HG02840 (cell line): Measurements from ENCODE around the gene MAP3K4.
A peak's percentile ranks its signal among the peaks of the same experiment; 100 is the strongest.

ENCODE experiments used
- ATAC-seq: cut with Tn5 transposase; IDR thresholded peaks from one replicate; pipeline ENCODE4 v1.9.1; 2021; ENCODE audit warnings: mild to moderate bottlenecking, moderate library complexity, moderate number of reproducible peaks; ENCODE audit not compliant: unreplicated experiment, low FRiP score

The MAP3K4 gene

DNA sequence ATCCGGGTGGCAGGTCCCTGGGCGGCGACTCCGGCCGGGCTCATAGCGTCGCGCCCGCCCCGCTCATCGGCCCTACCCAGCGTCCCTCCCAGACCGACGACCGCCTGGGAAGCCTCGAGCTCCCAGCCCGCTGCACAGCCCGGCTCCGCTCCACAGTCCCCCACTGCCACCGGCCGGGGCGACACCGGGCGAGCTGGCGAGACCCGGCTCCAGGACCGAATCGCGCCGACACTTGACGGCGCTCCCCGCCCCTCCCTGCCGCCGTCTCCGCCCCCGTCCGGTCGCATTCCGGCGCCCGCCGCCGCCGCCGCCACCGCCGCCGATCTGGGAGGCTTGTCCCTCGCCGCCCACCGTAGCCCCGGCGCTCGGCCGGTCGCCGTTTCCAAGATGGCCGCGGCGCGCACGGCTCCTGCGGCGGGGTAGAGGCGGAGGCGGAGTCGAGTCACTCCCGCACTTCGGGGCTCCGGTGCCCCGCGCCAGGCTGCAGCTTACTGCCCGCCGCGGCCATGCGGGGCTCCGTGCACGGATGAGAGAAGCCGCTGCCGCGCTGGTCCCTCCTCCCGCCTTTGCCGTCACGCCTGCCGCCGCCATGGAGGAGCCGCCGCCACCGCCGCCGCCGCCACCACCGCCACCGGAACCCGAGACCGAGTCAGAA is at the start of gene MAP3K4:
MAP3K4 (plus strand) TSS at position 364 of the 655 bp plus-strand sequence; CDS start at position 527, 163 bp downstream.
- ATAC-seq = peak; percentile 76

GRCh38 chr6:160943997-160944396 is 47.6 kb upstream of the MAP3K4 start:
- ATAC-seq = no peak

DNA sequence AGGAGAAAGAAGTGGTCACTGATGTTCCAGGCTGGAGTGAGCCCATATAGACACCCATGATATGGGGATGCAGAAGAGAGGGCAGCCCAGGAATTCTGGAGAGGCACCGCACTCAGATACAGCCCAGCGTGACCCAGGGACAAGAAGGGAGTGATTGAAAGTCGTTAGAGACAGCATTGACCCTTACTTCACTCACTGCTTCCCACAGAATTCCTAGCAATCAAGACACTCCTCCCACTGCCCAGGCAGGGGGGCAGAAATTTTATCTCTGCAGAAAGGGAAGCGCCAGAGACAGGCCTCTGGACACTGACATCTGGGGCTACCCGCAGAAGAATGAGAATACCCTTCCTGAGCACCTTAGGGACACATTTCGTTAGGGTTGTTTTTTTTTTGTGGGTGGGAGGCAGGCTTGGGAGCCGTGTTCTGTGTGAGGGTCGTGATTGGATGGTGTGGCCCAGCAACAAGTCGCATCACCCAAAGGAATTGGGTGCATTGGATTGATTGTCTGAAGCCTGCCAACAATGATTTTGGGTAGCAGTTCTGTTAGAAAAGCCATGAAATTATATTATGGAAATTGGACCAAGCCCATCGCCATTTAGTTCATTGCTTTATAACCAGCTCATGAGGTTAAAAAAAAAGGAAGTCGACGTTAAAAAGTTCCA is 45.9 kb upstream of the MAP3K4 start:
- ATAC-seq = no peak

- no peak for ATAC-seq
Measured at GRCh38 chr6:160949531-160949930, 42.0 kb upstream of the MAP3K4 start.

DNA sequence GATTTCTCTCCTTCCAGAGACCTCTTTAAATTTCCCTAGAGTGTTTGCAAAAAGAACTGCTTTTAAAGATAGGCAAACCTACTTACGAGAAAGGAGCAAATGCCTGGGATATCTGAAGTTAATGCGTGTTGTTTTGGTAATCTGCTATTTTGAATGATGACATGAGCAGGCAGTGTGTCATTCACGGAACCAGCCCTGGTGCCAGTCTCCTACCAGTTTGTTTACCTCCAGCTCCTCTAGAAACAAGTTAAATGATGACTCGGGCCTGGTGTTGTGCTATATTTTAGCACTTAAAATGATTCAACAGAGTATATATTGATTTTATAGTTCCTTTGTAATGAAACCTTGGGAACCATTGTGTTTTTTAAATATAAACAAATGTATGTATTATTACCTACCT is 41.1 kb upstream of the MAP3K4 start:
- ATAC-seq = no peak

- ATAC-seq = no peak
Measured at GRCh38 chr6:160951187-160952030, 40.2 kb upstream of the MAP3K4 start.

GRCh38 chr6:160952633-160953281 is 38.8 kb upstream of the MAP3K4 start:
- no peak for ATAC-seq

- no peak for ATAC-seq
Measured at GRCh38 chr6:160955508-160956295, 35.9 kb upstream of the MAP3K4 start.

- ATAC-seq = no peak
Measured at GRCh38 chr6:160956300-160957035, 35.1 kb upstream of the MAP3K4 start.

GRCh38 chr6:160959726-160960435 is 31.7 kb upstream of the MAP3K4 start:
- ATAC-seq = no peak

DNA sequence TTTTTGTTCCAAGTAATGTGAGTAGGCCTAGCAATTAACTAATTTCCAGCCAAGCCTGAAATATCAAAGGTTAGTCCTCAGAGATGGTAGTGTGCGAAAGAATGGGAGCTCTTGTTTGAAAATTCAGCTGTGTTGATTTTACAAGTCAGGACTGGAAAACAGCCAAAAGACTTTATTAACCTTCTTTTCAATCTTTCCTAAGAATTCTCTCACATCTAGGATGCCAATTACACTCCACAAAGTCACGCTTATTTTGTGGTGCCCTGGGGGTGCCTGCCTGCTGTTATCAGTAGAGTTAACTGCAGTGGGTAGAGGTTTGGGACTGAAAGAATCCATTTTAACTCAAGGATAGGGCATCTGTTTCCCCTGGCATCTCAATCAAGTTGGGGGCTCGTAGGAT is 30.7 kb upstream of the MAP3K4 start:
- ATAC-seq = no peak

DNA sequence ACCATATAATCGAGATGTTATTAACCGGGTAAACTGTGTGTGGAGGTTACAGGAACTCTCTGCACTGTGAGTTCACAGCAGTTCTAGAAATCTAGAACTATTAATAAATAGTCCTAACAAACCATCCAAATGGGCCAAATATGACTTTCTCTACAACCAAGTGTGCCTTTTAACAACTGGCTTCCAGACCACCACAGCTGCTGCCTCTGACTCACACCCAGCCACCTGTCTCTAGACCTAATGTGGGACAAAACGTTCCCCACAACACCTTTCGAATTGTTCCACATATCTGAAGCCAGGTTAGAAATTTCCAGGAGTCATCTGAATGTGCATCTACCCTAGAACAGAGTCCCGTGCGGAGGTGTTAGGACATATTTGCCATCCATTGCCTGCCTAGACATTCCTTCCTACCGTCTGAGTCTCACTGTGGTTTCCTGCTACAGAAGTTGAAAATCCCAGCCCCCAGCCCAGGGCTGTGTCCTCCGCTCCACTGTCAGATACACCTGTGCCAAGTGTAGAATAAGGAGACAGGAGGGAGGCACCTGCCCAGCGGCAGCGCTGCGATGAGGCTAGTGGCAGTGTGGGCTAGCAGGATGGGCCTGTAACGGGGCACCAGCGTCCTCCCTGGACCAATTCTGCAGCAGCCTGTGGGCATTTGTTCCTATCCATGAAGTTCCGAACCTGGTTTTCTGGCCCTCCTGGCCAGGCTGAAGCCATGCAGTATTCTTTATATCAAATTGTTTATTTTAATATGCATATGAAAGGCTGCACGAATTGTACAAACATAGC is 28.5 kb upstream of the MAP3K4 start:
- ATAC-seq = no peak

DNA sequence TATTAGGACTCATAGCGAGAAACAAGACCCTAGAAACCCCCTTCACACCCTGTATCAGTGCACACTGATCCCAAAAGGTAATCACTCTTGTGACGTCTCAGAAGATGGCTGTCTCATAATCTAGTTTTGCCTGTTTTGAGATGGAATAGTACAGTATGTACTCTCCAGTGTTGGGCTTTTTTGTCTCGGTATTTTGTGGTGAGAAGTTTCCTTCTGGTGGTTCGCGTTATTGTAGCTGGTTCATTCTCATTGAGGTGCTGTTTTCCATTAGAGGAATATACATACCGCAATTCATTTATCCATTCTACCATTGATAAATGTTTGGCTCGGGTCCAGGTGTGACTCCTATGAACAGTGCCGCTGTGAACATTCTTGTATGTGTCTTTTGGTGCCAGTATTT is 27.9 kb upstream of the MAP3K4 start:
- no peak for ATAC-seq

- ATAC-seq = no peak
Measured at GRCh38 chr6:160965893-160966292, 25.7 kb upstream of the MAP3K4 start.

- ATAC-seq = no peak
Measured at GRCh38 chr6:160966493-160967229, 24.9 kb upstream of the MAP3K4 start.

GRCh38 chr6:160967351-160967750 is 24.2 kb upstream of the MAP3K4 start:
- ATAC-seq = no peak

GRCh38 chr6:160967833-160968232 is 23.7 kb upstream of the MAP3K4 start:
- ATAC-seq = no peak
